OCI-LY3 (cell line): ENCODE results near the gene PCED1B.

Source experiments
- CTCF ChIP-seq: fragments of 200-600, 300-600 bp; sonication (generic); IDR thresholded peaks from 2 replicates; pipeline ENCODE4 v1.5.1; 2014; ENCODE audit warnings: antibody characterized with exemption, low read length, low read depth
- EZH2phosphoT487 ChIP-seq: fragments of 200-600 bp; shearing (Covaris generic); IDR thresholded peaks from 2 replicates; pipeline ENCODE4 v1.6.1; 2018; ENCODE audit warnings: antibody characterized with exemption, mixed run types, low read depth

- TF ChIP-seq CTCF = no peak
- TF ChIP-seq EZH2phosphoT487 = no peak
These were observed 2.0 kb upstream of the PCED1B start for GRCh38 chr12:47077206-47078085.
